GM12865 (cell line): ENCODE results near the gene PGGT1B.

Experiments
- DNase-seq: peaks from one replicate; pipeline ENCODE4 v3.0.0; 2010; ENCODE audit warnings: low read depth
- H3K4me3 ChIP-seq: 2 replicates; pipeline ENCODE4 v1.5.1; 2011; ENCODE audit warnings: mild to moderate bottlenecking, low read depth, low read length, control low read depth
- CTCF ChIP-seq: IDR thresholded peaks from 2 replicates; pipeline ENCODE4 v1.5.1; 2011; ENCODE audit warnings: low read length, control low read depth, low read depth, inconsistent platforms; ENCODE audit not compliant: insufficient read depth; ENCODE audit errors: missing control alignments

The PGGT1B gene

GRCh38 chr5:115297031-115297430, 34.4 kb upstream of the PGGT1B start:
- DNase-seq: no peak
- H3K4me3 ChIP-seq: peak overlapping the region; percentile 42
- TF ChIP-seq CTCF: no peak

- peak; percentile 88 for DNase-seq
- TF ChIP-seq CTCF: no peak
These were observed 33.7 kb upstream of the PGGT1B start, which contains the start of gene CCDC112 for GRCh38 chr5:115296124-115297022. Gene CCDC112 (minus strand): TSS chr5:115296654. CDS start chr5:115296543, 111 bp downstream.

GRCh38 chr5:115295777-115296123, 33.1 kb upstream of the PGGT1B start:
- peak overlapping the region; percentile 64 for H3K4me3 ChIP-seq
- no peak for TF ChIP-seq CTCF
- no peak for DNase-seq

More at GRCh38 chr5:115296124-115297022, 33.7 kb upstream of the PGGT1B start, which contains the start of gene CCDC112:
- peak within 1 kb of the TSS; percentile 64 for H3K4me3 ChIP-seq

GRCh38 chr5:115291397-115291796, 28.7 kb upstream of the PGGT1B start:
- no peak overlapping the region for H3K4me3 ChIP-seq
- no peak for TF ChIP-seq CTCF
- no peak for DNase-seq

- H3K4me3 ChIP-seq: no peak overlapping the region
- no peak for DNase-seq
- TF ChIP-seq CTCF: no peak
These were observed 26.4 kb upstream of the PGGT1B start for GRCh38 chr5:115289104-115289503.

- DNase-seq: no peak
- TF ChIP-seq CTCF: no peak
- H3K4me3 ChIP-seq: no peak overlapping the region
These were observed 21.3 kb upstream of the PGGT1B start for GRCh38 chr5:115284021-115284420.
